ENCODE data around the gene CFAP73. TPM values are rescaled to one million over a fixed set of nuclear protein-coding genes. Genes with fewer than 3 reads are reported as not detected.
"Not testable (repeated sequence)": the region's sequence is repeated elsewhere in the genome, so short reads cannot be mapped to it uniquely, and the experiment has no call there.

CFAP73 gene
- total and polyA plus RNA-seq, 2 experiments from 2014 or later: 0.50 to 0.59 TPM

DNA sequence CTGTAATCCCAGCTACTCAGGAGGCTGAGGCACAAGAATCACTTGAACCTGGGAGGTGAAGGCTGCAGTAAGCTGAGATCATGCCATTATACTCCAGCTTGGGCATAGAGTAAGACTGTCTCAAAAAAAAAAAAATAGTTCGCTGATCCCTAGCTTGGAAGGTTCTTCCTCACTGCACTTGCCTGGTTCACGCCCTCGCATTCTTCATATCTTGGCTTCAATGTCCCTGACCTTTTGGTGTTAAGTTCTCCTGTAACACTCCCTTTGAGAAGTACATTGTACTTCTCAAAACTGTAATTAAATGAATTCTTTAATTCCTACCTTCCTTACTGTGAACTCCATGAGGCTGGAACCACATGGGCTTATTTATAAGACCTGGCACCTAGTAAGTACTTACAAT is 55.3 kb downstream of the CFAP73 start (continued):
- TF ChIP-seq JUNB (IDR thresholded peaks at IDR 0.05; ENCODE audit: unreplicated experiment): no peak
- TF ChIP-seq, protein P1, sequence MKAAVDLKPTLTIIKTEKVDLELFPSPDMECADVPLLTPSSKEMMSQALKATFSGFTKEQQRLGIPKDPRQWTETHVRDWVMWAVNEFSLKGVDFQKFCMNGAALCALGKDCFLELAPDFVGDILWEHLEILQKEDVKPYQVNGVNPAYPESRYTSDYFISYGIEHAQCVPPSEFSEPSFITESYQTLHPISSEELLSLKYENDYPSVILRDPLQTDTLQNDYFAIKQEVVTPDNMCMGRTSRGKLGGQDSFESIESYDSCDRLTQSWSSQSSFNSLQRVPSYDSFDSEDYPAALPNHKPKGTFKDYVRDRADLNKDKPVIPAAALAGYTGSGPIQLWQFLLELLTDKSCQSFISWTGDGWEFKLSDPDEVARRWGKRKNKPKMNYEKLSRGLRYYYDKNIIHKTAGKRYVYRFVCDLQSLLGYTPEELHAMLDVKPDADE (IDR thresholded peaks at IDR 0.05): no peak
- no peak for TF ChIP-seq EZH2 (IDR thresholded peaks at IDR 0.05; ENCODE audit: low read depth, unreplicated experiment)
- no peak for TF ChIP-seq ZNF114 (CRISPR knock-in tag; IDR thresholded peaks at IDR 0.05)
- TF ChIP-seq POLR2AphosphoS5 (IDR thresholded peaks at IDR 0.05; ENCODE audit: low read depth): no peak
- TF ChIP-seq, protein P2, sequence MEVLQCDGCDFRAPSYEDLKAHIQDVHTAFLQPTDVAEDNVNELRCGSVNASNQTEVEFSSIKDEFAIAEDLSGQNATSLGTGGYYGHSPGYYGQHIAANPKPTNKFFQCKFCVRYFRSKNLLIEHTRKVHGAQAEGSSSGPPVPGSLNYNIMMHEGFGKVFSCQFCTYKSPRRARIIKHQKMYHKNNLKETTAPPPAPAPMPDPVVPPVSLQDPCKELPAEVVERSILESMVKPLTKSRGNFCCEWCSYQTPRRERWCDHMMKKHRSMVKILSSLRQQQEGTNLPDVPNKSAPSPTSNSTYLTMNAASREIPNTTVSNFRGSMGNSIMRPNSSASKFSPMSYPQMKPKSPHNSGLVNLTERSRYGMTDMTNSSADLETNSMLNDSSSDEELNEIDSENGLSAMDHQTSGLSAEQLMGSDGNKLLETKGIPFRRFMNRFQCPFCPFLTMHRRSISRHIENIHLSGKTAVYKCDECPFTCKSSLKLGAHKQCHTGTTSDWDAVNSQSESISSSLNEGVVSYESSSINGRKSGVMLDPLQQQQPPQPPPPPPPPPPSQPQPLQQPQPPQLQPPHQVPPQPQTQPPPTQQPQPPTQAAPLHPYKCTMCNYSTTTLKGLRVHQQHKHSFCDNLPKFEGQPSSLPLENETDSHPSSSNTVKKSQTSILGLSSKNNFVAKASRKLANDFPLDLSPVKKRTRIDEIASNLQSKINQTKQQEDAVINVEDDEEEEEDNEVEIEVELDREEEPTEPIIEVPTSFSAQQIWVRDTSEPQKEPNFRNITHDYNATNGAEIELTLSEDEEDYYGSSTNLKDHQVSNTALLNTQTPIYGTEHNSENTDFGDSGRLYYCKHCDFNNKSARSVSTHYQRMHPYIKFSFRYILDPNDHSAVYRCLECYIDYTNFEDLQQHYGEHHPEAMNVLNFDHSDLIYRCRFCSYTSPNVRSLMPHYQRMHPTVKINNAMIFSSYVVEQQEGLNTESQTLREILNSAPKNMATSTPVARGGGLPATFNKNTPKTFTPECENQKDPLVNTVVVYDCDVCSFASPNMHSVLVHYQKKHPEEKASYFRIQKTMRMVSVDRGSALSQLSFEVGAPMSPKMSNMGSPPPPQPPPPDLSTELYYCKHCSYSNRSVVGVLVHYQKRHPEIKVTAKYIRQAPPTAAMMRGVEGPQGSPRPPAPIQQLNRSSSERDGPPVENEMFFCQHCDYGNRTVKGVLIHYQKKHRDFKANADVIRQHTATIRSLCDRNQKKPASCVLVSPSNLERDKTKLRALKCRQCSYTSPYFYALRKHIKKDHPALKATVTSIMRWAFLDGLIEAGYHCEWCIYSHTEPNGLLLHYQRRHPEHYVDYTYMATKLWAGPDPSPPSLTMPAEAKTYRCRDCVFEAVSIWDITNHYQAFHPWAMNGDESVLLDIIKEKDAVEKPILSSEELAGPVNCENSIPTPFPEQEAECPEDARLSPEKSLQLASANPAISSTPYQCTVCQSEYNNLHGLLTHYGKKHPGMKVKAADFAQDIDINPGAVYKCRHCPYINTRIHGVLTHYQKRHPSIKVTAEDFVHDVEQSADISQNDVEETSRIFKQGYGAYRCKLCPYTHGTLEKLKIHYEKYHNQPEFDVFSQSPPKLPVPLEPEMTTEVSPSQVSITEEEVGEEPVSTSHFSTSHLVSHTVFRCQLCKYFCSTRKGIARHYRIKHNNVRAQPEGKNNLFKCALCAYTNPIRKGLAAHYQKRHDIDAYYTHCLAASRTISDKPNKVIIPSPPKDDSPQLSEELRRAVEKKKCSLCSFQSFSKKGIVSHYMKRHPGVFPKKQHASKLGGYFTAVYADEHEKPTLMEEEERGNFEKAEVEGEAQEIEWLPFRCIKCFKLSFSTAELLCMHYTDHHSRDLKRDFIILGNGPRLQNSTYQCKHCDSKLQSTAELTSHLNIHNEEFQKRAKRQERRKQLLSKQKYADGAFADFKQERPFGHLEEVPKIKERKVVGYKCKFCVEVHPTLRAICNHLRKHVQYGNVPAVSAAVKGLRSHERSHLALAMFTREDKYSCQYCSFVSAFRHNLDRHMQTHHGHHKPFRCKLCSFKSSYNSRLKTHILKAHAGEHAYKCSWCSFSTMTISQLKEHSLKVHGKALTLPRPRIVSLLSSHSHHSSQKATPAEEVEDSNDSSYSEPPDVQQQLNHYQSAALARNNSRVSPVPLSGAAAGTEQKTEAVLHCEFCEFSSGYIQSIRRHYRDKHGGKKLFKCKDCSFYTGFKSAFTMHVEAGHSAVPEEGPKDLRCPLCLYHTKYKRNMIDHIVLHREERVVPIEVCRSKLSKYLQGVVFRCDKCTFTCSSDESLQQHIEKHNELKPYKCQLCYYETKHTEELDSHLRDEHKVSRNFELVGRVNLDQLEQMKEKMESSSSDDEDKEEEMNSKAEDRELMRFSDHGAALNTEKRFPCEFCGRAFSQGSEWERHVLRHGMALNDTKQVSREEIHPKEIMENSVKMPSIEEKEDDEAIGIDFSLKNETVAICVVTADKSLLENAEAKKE (CRISPR knock-in tag; IDR thresholded peaks at IDR 0.05): no peak

DNA sequence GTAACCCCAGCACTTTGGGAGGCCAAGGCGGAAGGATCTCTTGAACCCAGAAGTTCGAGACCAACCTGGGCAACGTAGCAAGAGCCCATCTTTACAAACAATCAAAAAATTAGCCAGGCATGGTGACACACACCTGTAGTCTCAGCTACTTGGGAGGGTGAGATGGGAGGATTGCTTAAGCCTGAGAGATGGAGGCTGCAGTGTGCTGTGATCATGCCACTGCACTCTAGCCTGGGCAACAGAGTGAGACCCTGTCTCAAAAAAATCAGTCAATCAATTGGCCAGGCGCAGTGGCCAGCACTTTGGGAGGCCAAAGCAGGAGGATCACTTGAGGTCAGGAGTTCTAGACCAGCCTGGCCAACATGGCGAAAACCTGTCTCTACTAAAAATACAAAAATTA is 57.3 kb downstream of the CFAP73 start:
- H3K4me3 ChIP-seq; H3K27ac ChIP-seq (ENCODE audit: low read depth); H3K4me1 ChIP-seq (ENCODE audit: insufficient read depth); H2AFZ ChIP-seq; DNase-seq (ENCODE audit: low spot score); H3F3A ChIP-seq (replicated peaks; ENCODE audit: low read depth); H3K27me3 ChIP-seq (ENCODE audit: insufficient read depth); H3K27me3 Mint-ChIP-seq (ENCODE audit: insufficient read depth, low read depth, poor library complexity); H3K9me2 ChIP-seq (ENCODE audit: insufficient read depth); H4K20me1 ChIP-seq (replicated peaks; ENCODE audit: insufficient read depth); H3K79me2 ChIP-seq (replicated peaks; ENCODE audit: insufficient read depth); H3K4me3 Mint-ChIP-seq; H3K36me3 ChIP-seq (ENCODE audit: insufficient read depth); H3K4me2 ChIP-seq; H3K9me3 Mint-ChIP-seq; H3K36me3 Mint-ChIP-seq (ENCODE audit: low read depth); ATAC-seq; H3K4me1 Mint-ChIP-seq: not testable (repeated sequence)
- H3K27ac Mint-ChIP-seq: 0 out of 2 replicates have a peak overlapping the region, but pooled peaks have one; percentile 63
